Astrocyte of the spinal cord (primary cell): Measurements from ENCODE around the gene FBXL13.

Experiments
- DNase-seq: peaks from one replicate; pipeline ENCODE4 v3.0.0; 2011; ENCODE audit warnings: low read depth, low spot score
- H3K4me3 ChIP-seq: 2 replicates; pipeline ENCODE4 v1.5.1; 2011; ENCODE audit warnings: low read depth, mild to moderate bottlenecking, low read length, moderate library complexity
- in situ Hi-C: cut with HindIII; loops from 2 replicates; pipeline ENCODE4 v1.10.0; 2017; ENCODE audit warnings: low sequenced_read_pairs
- TF ChIP-seq, protein P1 (sequence below): IDR thresholded peaks from 2 replicates; pipeline ENCODE4 v1.5.1; 2012; ENCODE audit warnings: low read depth, mild to moderate bottlenecking, low read length, inconsistent platforms

Gene FBXL13

DNA sequence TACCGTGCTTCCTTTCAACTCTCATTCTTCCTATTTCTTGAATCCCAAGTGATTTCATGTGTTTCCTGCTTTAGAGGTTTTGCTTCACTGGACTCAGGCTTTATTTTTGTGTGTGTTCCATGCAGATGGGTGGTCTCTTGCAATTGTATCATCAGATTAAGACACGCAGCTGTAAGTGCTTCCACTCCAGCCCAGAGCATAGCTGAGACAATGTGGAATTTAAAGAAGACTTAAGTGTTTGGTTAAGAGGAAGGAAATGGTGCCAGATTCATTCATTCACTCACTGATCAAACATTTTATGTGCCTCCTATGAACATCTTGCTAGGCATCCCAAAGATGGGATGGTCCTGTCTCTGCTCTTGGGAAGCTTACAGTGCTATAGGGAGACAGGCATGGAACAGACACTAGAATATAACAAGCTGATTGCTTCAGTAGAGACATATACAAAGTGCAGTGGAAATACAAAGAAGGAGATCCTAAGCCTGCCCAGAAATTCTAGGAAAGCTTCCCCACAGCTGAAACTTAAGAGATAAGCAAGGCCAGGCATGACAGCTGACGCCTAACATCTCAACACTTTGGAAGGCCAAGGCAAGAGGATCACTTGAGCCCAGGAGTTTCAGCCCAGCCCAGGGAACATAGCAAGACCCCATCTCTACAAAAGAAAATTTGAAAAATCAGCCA is 207.9 kb downstream of the FBXL13 start:
- no peak for DNase-seq
- TF ChIP-seq, protein P1, sequence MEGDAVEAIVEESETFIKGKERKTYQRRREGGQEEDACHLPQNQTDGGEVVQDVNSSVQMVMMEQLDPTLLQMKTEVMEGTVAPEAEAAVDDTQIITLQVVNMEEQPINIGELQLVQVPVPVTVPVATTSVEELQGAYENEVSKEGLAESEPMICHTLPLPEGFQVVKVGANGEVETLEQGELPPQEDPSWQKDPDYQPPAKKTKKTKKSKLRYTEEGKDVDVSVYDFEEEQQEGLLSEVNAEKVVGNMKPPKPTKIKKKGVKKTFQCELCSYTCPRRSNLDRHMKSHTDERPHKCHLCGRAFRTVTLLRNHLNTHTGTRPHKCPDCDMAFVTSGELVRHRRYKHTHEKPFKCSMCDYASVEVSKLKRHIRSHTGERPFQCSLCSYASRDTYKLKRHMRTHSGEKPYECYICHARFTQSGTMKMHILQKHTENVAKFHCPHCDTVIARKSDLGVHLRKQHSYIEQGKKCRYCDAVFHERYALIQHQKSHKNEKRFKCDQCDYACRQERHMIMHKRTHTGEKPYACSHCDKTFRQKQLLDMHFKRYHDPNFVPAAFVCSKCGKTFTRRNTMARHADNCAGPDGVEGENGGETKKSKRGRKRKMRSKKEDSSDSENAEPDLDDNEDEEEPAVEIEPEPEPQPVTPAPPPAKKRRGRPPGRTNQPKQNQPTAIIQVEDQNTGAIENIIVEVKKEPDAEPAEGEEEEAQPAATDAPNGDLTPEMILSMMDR = no peak
- in situ Hi-C loops = no loop called here
- no peak overlapping the region for H3K4me3 ChIP-seq

- TF ChIP-seq, protein P1 = no peak
- no peak for DNase-seq
Observed at GRCh38 chr7:102864958-102865357, 209.6 kb downstream of the FBXL13 start.

DNA sequence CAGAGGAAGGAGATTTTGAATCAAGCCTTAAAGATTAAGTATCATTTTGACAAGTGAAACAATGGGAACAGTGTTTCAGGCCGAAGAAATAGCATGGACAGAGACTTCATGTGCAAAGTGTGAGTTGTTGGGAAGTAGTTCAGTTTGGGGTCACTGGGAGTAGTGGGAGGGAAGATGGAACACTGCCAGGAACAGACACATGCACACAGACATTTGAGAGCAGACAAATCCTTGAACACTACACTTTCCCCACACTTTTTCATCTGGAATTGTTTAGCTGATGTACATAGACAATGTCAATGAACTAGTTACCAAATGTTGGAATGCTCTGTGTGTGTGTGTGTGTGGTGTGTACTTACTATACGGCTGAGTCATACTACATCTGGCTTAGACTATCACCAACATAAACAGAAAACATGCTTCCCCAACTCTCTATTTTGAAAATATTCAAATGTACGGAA is 214.2 kb downstream of the FBXL13 start:
- no peak overlapping the region for H3K4me3 ChIP-seq
- TF ChIP-seq, protein P1 = no peak
- in situ Hi-C loops = no loop called here
- DNase-seq = peak; percentile 88

More at GRCh38 chr7:102864958-102865357, 209.6 kb downstream of the FBXL13 start:
- H3K4me3 ChIP-seq = no peak overlapping the region
- in situ Hi-C loops = no loop called here

DNA sequence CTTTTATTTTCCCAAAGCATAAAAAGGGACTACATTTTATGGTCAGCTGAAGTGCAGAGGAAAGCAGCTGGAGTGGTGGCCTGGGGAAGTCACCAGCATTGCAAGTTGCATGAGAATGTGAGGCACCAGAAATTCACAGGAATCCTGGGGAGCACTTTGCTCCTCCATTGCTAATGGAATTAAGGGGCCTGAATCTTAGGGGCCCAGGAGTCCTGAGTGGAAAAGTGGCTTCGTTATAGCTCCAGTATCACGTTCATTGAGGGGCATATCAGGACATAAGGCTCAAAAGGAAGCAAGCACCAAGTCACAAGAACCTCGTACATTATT is 214.8 kb downstream of the FBXL13 start:
- DNase-seq = no peak
- H3K4me3 ChIP-seq = no peak overlapping the region
- in situ Hi-C loops = no loop called here
- TF ChIP-seq, protein P1 = no peak

- H3K4me3 ChIP-seq = no peak overlapping the region
- in situ Hi-C loops = no loop called here
- DNase-seq = no peak
- TF ChIP-seq, protein P1 = no peak
Observed at GRCh38 chr7:102859084-102859798, 215.4 kb downstream of the FBXL13 start.

- H3K4me3 ChIP-seq = no peak overlapping the region
- no peak for DNase-seq
- TF ChIP-seq, protein P1 = no peak
- in situ Hi-C loops = no loop called here
Observed at GRCh38 chr7:102856036-102856435, 218.6 kb downstream of the FBXL13 start.
